ENCODE results near the gene C19orf12.

C19orf12 gene

GRCh38 chr19:29695765-29696564, 19.1 kb downstream of the C19orf12 start:
- DNase-seq, result no peak

DNA sequence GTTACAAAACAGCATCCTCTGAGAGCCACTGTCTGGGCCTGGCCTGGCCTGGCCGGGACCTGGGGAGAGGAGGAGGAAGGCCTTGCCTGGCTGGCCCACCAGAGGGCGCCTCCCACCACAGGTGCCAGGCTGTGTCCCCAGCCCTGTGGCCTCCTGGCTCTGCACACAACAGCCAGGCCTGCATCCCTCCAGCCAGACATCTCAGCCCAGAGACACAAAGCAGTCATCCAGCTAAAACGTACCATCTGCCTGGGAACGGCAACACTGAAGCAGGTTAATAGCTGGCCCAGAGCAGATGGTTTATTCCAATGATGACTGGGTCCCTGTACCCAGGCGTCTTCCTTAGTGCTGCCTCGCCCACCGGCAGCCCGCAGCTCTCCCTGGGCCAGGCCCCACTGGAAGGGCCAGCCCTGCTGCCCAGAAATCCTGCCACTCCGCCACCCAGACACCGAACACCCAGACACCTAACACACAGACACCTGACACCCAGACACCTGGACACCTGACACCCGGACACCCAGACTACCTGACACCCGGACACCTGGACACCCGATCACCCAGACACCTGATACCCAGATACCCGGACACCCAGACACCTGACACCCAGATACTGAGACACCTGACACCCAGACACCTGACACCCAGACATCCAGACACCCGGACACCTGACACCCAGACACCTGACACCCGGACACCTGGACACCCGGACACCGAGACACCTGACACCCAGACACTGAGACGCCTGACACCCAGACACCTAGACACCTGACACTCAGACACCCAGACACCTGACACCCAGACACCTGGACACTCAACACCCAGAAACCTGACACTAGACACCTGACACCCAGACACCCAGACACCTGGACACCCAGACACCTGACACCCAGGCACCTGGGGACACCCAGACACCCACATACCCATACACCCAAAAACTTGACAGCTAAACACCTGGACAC, 20.1 kb downstream of the C19orf12 start:
- peak; percentile 77 to 78 for DNase-seq

DNA sequence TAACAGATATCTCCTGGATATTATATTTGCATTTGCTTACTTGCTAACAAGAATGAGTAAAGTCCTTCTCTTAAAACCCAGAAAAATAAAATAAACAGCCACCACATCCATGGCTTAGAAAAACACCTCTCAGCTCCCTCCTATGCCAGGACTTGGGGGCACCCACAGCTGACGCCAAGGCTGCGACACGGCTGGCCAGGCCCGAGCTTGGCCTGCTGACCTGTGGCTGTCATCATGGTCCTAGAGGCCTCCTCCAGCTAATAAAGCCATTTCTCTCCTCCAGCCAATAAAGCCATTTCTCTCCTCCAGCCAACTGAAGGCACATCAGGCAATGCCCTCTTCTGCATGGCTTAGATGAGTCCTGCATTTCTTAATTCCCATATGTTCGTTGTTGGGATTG, 20.9 kb downstream of the C19orf12 start:
- DNase-seq, result no peak

GRCh38 chr19:29690842-29691241, 24.2 kb downstream of the C19orf12 start:
- peak; percentile 41 to 43 for DNase-seq

- DNase-seq, result no peak
Observed at GRCh38 chr19:29687897-29688728, 26.9 kb downstream of the C19orf12 start.

GRCh38 chr19:29687244-29687896, 27.7 kb downstream of the C19orf12 start:
- DNase-seq, result no peak

DNA sequence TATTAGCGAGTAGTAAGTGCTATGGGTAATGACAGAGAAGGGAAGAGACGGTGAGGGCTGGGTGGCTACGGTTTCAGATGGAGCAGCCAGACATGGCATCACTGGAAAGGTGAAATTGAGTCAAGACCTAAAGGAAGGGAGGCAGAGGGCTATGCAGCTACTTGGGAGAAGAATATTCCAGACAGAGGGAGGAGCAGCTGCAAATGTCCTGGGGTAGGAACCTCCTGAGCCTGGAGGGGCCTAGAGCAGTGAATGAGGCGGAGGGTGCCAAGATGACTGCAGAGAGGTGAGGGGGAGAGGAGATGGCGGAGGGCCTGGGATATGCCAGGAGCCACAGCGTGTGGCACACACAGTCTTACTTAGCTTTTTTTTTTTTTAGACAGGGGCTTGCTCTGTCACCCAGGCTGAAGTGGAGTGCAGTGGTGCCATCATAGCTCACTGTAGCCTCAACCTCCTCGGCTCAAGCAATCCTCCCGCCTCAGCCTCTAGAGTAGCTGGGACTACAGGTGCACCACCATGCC, 28.7 kb downstream of the C19orf12 start:
- no peak for DNase-seq

DNA sequence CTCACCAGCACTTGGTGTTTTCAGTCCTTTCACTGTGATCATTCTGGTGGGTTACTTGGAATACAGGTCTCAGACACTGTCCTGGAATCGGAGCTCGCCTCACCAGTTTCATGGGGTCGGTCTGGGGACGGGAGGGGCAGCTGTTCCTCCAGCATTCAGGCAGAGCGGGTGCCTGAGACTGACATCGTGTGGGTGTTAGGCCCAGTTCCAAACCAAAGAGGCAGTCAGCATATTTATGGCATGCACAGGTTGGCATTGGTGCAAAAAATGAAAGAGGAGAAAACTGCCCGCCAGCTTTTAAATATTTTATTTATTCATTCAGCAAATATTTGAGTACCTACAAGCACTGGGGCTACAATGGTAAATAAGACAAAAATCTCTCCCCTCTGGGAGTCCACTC, 29.7 kb downstream of the C19orf12 start:
- no peak for DNase-seq

DNA sequence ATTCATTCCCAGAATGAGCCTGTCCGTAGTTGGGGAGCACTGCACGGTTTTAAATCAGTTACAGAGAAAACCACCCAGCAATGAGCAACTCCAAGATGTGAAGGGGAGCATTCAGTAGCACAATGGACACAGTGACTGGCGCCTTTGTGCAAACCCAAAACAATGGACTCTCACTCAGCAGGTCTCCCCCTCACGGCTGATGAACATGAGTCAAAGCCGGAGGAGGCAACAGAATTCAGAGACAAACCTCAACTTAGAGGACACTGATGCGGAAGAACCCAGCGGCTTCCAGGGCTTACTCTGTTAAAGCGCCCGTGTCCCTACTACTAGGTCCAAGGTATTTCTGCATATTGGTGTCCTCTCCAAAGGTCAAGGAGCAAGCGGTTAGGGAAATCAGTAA, 32.1 kb downstream of the C19orf12 start:
- no peak for DNase-seq

DNA sequence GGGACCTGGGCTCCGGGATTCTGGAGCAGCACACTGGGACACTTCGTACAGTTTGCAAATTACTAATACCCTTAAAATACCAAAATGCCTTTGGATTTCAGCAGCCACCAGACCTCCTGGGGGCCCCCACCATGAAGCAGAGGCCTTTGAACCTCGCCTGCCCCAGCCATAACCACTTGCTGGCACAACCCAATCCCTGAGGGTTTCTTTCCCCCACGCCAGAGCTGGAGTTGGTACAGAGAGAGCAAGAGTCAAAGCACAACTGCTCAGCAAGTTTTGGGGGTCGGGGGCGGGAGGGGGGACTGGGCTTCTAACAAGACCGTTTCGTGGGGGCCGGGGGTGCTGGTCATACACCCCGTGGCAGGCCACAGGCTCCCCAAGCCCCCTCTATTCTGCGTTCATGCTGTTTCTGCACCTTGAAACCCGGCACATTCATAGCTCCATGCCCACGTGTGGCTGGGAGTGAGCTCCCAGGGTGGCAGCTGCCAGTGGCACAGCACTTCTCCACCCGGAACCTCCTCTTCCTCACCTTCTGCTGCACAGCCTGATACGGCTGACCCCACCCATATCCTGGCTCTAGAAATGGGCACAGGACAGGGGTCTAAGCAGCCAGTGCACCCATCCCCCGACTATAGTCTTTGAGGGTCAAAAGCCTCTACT, 32.7 kb downstream of the C19orf12 start:
- DNase-seq, result no peak

- DNase-seq, result no peak
Observed at GRCh38 chr19:29681422-29682235, 33.4 kb downstream of the C19orf12 start.

DNA sequence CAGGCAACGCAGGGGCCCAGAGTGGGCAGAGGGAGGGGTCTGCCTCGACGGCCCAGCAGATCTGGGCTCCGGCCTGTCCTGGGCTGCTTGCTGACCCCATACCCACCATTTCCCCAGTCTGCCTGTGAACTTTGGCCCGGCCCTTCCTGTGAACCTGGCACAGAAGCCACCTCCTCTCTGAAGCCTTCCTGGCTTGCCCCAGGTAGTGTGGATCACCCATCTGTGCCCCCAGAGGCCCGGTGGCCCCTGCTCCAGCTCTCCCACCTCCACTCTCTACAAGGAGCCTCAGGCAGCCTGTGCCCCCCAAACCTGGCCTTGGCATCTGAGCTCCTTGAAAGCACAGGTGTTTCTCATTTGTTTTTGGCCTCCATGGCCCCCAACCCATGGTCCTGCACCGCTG, 34.1 kb downstream of the C19orf12 start:
- no peak for DNase-seq

DNA sequence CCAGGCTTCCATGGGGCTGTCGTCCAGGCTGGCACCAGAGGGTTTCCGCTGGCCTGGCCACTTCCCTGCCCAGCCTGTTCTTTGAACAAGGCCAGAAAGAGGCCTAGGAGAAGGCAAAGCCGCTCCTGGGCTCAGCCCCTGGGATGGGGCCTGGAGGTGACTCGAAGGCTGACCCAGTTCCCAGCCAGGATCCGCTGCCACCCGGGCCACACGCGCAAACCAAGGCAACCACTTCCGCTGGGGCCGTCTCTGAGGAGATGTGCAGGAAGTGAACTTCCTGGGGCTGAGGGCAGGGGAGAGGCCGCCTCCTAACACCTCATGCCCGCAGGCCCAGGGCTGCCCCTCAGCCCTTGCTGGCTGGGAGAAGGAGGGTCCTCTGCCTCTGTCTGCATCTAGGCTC, 34.6 kb downstream of the C19orf12 start:
- DNase-seq, result peak; percentile 64

GRCh38 chr19:29679598-29680210, 35.4 kb downstream of the C19orf12 start:
- no peak for DNase-seq

- DNase-seq, result no peak
Observed at GRCh38 chr19:29678484-29679106, 36.5 kb downstream of the C19orf12 start.

DNA sequence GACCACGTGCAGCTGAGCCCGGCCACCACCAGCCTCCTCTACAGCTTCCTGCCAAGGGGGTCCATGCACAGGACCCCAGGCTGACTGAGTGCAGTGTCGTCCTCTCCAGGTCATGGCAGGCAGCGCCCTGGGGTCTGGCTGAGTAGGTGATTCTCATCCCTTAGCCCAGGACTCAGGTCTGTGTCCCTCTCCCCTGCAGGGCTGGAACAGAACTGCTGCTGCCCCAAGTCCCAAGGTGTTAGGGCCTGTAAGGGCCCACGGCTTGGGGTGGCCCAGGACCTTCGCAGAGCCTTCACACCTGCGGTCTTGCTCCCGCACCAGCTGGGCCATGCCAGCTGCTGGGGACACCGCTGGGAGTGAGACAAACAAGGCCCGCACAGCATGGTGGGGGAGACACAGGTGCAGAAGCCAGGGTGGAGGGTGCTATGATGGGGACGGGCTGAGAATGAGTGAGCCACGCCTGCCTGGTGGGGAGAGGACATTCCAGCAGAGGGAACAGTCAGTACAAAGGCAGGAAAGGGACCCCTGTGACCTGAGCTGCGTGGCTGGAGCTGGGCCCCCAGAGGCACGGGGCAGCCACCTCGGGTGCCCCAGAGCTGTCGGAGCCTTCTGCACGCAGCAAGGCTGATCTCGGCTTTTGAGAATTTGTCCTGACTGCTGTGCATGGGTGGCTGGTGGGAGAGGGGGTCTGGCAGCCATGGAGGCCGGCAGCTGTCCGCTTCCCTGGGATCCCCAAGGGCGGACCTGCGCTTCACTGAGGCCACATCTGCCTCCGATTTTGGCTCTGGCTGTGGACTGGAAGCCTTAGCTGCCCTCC, 37.9 kb downstream of the C19orf12 start:
- no peak for DNase-seq

GRCh38 chr19:29676586-29676985, 38.5 kb downstream of the C19orf12 start:
- DNase-seq, result no peak

DNA sequence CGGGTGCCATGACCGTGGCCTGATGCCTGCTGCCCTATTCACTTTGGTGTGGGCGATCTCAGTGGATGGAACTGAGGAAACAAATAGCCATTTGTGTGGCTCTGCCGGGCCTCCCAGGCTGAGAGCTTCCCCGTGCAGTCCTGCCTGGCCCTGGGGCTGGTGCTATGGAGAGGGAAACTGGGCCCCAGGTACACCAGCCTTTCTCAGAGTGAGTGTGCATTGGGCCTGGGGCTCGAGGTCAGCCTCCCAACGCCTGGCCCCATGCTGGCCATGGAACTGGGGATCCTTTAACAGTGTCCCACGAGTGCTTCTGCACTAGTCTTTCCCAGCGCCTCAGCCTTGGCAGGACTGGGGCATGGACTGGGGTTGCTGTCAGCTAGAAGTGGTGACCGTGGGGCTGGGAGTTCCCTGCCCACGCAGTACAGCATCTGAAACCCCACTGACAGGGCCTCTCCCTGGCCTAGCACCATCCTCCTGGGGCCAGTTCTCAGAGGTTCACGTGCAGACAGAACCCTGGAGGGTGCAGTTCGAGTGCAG, 39.3 kb downstream of the C19orf12 start:
- DNase-seq, result no peak
